Adrenal gland (tissue), 5 donors: ENCODE measurements around the gene TRAF3.

Experiments
- POLR2A ChIP-seq, 2 donors: fragments of 450-650 bp; IDR thresholded peaks; one replicate each; pipeline ENCODE4 v1.6.1; 2017; ENCODE audit warnings: antibody characterized with exemption in 2 of 2, mild to moderate bottlenecking in 2 of 2, moderate library complexity in 1 of 2
- TF ChIP-seq, protein P1 (sequence below), 6 experiments: fragments of 450-650 bp in 4 of 6; fragments of 200-600 bp in 2 of 6; sonication (generic) in 1 of 6; IDR thresholded peaks; 1 replicate in 5 of 6; 2 replicates in 1 of 6; pipeline versions ENCODE4 v1.5.1 to v1.8.0; 2016 to 2021; ENCODE audit warnings: antibody characterized with exemption in 6 of 6, mild to moderate bottlenecking in 2 of 6, moderate library complexity in 1 of 6
- donor health status: DM: no; HTN: no; CAD: no.

GRCh38 chr14:102805371-102805891 lies 28.2 kb downstream of the TRAF3 start:
- TF ChIP-seq, protein P1, sequence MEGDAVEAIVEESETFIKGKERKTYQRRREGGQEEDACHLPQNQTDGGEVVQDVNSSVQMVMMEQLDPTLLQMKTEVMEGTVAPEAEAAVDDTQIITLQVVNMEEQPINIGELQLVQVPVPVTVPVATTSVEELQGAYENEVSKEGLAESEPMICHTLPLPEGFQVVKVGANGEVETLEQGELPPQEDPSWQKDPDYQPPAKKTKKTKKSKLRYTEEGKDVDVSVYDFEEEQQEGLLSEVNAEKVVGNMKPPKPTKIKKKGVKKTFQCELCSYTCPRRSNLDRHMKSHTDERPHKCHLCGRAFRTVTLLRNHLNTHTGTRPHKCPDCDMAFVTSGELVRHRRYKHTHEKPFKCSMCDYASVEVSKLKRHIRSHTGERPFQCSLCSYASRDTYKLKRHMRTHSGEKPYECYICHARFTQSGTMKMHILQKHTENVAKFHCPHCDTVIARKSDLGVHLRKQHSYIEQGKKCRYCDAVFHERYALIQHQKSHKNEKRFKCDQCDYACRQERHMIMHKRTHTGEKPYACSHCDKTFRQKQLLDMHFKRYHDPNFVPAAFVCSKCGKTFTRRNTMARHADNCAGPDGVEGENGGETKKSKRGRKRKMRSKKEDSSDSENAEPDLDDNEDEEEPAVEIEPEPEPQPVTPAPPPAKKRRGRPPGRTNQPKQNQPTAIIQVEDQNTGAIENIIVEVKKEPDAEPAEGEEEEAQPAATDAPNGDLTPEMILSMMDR (IDR thresholded peaks at IDR 0.05) = no peak
- no peak for TF ChIP-seq POLR2A (IDR thresholded peaks at IDR 0.05)
